ENCODE data around the gene SKOR2.

Gene SKOR2

DNA sequence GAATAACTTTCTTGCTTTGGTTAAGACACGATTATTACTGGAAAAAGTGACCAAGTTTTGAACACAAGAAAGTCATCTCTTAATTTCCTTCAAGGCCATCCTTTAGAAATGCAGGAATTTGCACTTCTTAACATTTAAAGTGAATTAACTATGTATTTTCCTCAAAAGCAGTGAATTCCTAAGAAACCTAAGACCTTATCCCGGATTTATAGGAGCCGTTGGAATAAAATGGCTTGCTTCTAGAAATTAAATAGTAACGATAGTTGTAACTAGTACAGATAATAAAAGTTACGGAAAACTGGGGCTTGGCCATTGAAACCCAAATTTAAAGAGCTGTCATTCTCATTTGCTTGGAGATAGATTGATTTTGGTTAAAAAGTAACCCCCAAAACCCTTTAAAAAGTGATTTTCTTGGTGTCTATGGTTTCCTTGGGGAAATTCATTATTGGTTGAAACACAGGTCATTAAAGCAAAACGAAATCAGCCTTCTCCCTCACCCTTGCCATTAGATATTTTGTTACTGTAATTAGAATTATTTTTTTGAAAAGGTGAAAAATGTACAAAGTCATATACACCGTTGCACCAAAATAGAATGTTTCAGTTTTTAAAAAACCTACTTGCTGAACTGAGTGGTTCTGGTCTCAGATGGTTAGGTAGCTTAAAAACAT is 2.0 kb downstream of the SKOR2 start:
- TF ChIP-seq CTCF (IDR thresholded peaks at IDR 0.05; ENCODE audit: borderline replicate concordance, extremely low read depth, low read length, poor library complexity, severe bottlenecking): no peak
- TF ChIP-seq EZH2 (IDR thresholded peaks at IDR 0.05; ENCODE audit: borderline replicate concordance, low read depth, low read length, severe bottlenecking): no peak
- H2AFZ ChIP-seq (ENCODE audit: low read depth, low read length): no peak overlapping the region
- no peak overlapping the region for H3K4me3 ChIP-seq (ENCODE audit: low read depth in 1 of 2, low read length in 2 of 2)
- H3K4me1 ChIP-seq (ENCODE audit: insufficient read depth, low read length): no peaks in the 10 kb centered on the region
- H3K27ac ChIP-seq (ENCODE audit: low read length): no peak overlapping the region
- H3K4me2 ChIP-seq (ENCODE audit: insufficient read depth, low read length): no peak overlapping the region
- peaks cover 5% of the 10 kb centered on the region for H3K27me3 ChIP-seq (ENCODE audit: insufficient read depth, low read length, poor library complexity)
- H3K79me2 ChIP-seq (ENCODE audit: insufficient read depth, low read length): no peaks in the 10 kb centered on the region
- no peaks in the 10 kb centered on the region for H3K36me3 ChIP-seq (ENCODE audit: insufficient read depth, low read length)
- H3K9me3 ChIP-seq (ENCODE audit: insufficient read depth, low read length, severe bottlenecking): no peaks in the 10 kb centered on the region
- no peaks in the 10 kb centered on the region; the same call in 1 of the 2 replicates for H4K20me1 ChIP-seq (ENCODE audit: insufficient read depth, low read length)
- DNase-seq (no peak), ATAC-seq (ENCODE audit: insufficient read depth, low read depth) (no peak)
- no peak overlapping the region for H3K9ac ChIP-seq (ENCODE audit: low read depth, low read length)

DNA sequence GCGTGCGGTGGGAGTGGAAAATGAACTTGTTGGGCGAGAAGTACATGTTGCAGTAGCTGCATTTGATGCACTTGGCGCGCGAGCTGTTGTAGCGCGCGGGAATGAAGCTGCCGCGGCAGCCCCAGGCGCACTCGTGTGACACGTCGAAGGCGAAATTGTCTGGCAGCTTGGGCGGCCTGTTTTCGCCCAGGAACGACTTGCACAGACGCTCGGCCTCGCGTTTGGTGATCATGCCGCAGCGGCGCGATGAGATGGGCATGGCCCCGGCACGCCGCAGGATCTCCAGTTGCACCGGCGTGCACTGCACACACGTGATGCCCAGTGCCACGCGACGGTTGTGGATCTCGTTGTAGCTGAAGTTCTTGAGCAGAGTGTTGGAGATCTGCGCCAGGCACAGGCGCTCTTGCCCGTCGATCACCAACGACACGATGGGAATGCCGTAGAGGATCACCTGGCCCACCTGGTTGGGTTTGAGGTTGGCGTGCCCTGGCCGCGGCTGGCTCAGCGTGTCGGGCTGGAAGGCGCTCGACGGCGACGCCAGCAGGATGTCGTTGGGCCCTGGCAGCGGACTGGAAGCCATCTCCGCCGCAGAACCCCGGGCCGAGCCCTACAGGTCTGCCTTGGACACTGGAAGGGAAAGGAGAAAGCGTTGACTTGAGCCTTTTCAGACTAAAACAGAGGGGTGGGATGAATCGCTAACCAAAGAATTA is 2.7 kb downstream of the SKOR2 start:
- Histone ChIP-seq H3K9ac (ENCODE audit: low read depth, low read length) (no peak overlapping the region), H3K4me2 (ENCODE audit: insufficient read depth, low read length) (no peak overlapping the region), H2AFZ (ENCODE audit: low read depth, low read length) (no peak overlapping the region), H3K36me3 (ENCODE audit: insufficient read depth, low read length) (no peaks in the 10 kb centered on the region), H3K27ac (ENCODE audit: low read length) (no peak overlapping the region), H3K4me3 (ENCODE audit: low read depth in 1 of 2, low read length in 2 of 2) (no peak overlapping the region), H3K9me3 (ENCODE audit: insufficient read depth, low read length, severe bottlenecking) (no peaks in the 10 kb centered on the region), H4K20me1 (ENCODE audit: insufficient read depth, low read length) (no peaks in the 10 kb centered on the region; the same call in 1 of the 2 replicates), H3K79me2 (ENCODE audit: insufficient read depth, low read length) (no peaks in the 10 kb centered on the region), H3K27me3 (ENCODE audit: insufficient read depth, low read length, poor library complexity) (peaks cover 5% of the 10 kb centered on the region), H3K4me1 (ENCODE audit: insufficient read depth, low read length) (no peaks in the 10 kb centered on the region)
- no peak for ATAC-seq (ENCODE audit: insufficient read depth, low read depth)
- DNase-seq: no peak
- TF ChIP-seq CTCF (IDR thresholded peaks at IDR 0.05; ENCODE audit: borderline replicate concordance, extremely low read depth, low read length, poor library complexity, severe bottlenecking) (no peak), EZH2 (IDR thresholded peaks at IDR 0.05; ENCODE audit: borderline replicate concordance, low read depth, low read length, severe bottlenecking) (no peak)

DNA sequence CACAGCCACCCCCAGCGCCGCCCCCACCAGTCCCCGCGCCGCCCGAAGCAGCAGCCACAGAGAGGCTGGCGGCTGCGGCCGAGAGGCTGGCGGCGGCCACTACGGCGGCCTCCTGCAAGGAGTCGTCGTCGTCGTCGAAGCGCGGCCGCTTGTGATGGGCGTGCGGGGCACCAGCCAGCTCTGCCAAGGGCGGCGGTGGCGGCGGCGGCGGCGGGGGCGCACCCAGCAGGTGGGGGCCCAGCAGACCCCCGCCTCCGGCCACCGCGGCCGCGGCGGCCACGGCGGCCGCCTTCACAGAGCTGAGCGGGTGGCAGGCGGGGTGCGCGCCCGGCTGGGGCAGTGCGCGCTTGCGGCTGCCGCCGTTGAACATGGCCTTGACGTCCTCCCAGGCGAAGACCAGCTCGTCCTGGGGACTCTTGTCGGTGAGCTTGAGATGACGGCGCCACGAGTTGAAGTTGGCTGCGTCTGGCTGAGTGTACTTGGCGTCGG is 3.3 kb downstream of the SKOR2 start:
- H3K79me2 ChIP-seq (ENCODE audit: insufficient read depth, low read length): no peaks in the 10 kb centered on the region
- H3K36me3 ChIP-seq (ENCODE audit: insufficient read depth, low read length): no peaks in the 10 kb centered on the region
- DNase-seq: no peak
- H3K4me1 ChIP-seq (ENCODE audit: insufficient read depth, low read length): no peaks in the 10 kb centered on the region
- H3K4me2 ChIP-seq (ENCODE audit: insufficient read depth, low read length): no peak overlapping the region
- no peak for ATAC-seq (ENCODE audit: insufficient read depth, low read depth)
- H3K4me3 ChIP-seq (ENCODE audit: low read depth in 1 of 2, low read length in 2 of 2): no peak overlapping the region
- H2AFZ ChIP-seq (ENCODE audit: low read depth, low read length): no peak overlapping the region
- H3K27ac ChIP-seq (ENCODE audit: low read length): no peak overlapping the region
- no peak overlapping the region for H3K9ac ChIP-seq (ENCODE audit: low read depth, low read length)
- peaks cover 8% of the 10 kb centered on the region for H3K27me3 ChIP-seq (ENCODE audit: insufficient read depth, low read length, poor library complexity)
- no peaks in the 10 kb centered on the region; the same call in 1 of the 2 replicates for H4K20me1 ChIP-seq (ENCODE audit: insufficient read depth, low read length)
- no peaks in the 10 kb centered on the region for H3K9me3 ChIP-seq (ENCODE audit: insufficient read depth, low read length, severe bottlenecking)
- no peak for TF ChIP-seq CTCF (IDR thresholded peaks at IDR 0.05; ENCODE audit: borderline replicate concordance, extremely low read depth, low read length, poor library complexity, severe bottlenecking)
- no peak for TF ChIP-seq EZH2 (IDR thresholded peaks at IDR 0.05; ENCODE audit: borderline replicate concordance, low read depth, low read length, severe bottlenecking)
